ENCODE data around the gene ADGRB3.
"Not testable (repeated sequence)": the region's sequence is repeated elsewhere in the genome, so short reads cannot be mapped to it uniquely, and the experiment has no call there.

Gene ADGRB3

GRCh38 chr6:69370763-69371162 lies 735.7 kb downstream of the ADGRB3 start:
- no peak for DNase-seq

- DNase-seq, result no peak
Measured at GRCh38 chr6:69378326-69378725, 743.2 kb downstream of the ADGRB3 start.

GRCh38 chr6:69379518-69379917 lies 744.4 kb downstream of the ADGRB3 start:
- no peak for DNase-seq

GRCh38 chr6:69383627-69384026 lies 748.5 kb downstream of the ADGRB3 start:
- no peak for DNase-seq

GRCh38 chr6:69386426-69386825 lies 751.3 kb downstream of the ADGRB3 start:
- DNase-seq, result no peak

GRCh38 chr6:69390125-69390524 lies 755.0 kb downstream of the ADGRB3 start:
- no peak for DNase-seq

GRCh38 chr6:69391106-69391505 lies 756.0 kb downstream of the ADGRB3 start:
- no peak for DNase-seq

- DNase-seq, result no peak
Measured at GRCh38 chr6:69392745-69393144, 757.7 kb downstream of the ADGRB3 start.

GRCh38 chr6:69398311-69398710 lies 763.2 kb downstream of the ADGRB3 start:
- DNase-seq, result no peak

- no peak for DNase-seq
Measured at GRCh38 chr6:69398729-69399128, 763.6 kb downstream of the ADGRB3 start.

GRCh38 chr6:69408886-69409285 lies 773.8 kb downstream of the ADGRB3 start:
- DNase-seq, result no peak

- no peak for DNase-seq
Measured at GRCh38 chr6:69416776-69417175, 781.7 kb downstream of the ADGRB3 start.

GRCh38 chr6:69421269-69421668 lies 786.2 kb downstream of the ADGRB3 start:
- DNase-seq, result no peak

GRCh38 chr6:69422020-69422419 lies 786.9 kb downstream of the ADGRB3 start:
- DNase-seq, result no peak

- DNase-seq, result no peak
Measured at GRCh38 chr6:69422475-69422874, 787.4 kb downstream of the ADGRB3 start.

- DNase-seq, result no peak
Measured at GRCh38 chr6:69423785-69424184, 788.7 kb downstream of the ADGRB3 start.

GRCh38 chr6:69424581-69424980 lies 789.5 kb downstream of the ADGRB3 start:
- no peak for DNase-seq

GRCh38 chr6:69427882-69428281 lies 792.8 kb downstream of the ADGRB3 start:
- DNase-seq, result no peak

- not testable (repeated sequence) for DNase-seq
Measured at GRCh38 chr6:69432168-69432567, 797.1 kb downstream of the ADGRB3 start.

- not testable (repeated sequence) for DNase-seq
Measured at GRCh38 chr6:69433116-69433515, 798.0 kb downstream of the ADGRB3 start.

- DNase-seq, result no peak
Measured at GRCh38 chr6:69438113-69438512, 803.0 kb downstream of the ADGRB3 start.

Data from SW 1271 (cell line).